PC-9 (cell line): ENCODE data around the gene RAB11A.

ENCODE experiments used
- EZH2 ChIP-seq: fragments of 200-600 bp; sonication (generic); IDR thresholded peaks from 2 replicates; pipeline ENCODE4 v1.8.0; 2017; ENCODE audit warnings: antibody characterized with exemption, low read depth
- TF ChIP-seq, protein P1 (sequence below): fragments of 200-600 bp; sonication (generic); conservative IDR thresholded peaks from 2 replicates; pipeline ENCODE4 v1.6.1; 2017; ENCODE audit warnings: mixed run types, antibody characterized with exemption, mild to moderate bottlenecking, moderate library complexity

DNA sequence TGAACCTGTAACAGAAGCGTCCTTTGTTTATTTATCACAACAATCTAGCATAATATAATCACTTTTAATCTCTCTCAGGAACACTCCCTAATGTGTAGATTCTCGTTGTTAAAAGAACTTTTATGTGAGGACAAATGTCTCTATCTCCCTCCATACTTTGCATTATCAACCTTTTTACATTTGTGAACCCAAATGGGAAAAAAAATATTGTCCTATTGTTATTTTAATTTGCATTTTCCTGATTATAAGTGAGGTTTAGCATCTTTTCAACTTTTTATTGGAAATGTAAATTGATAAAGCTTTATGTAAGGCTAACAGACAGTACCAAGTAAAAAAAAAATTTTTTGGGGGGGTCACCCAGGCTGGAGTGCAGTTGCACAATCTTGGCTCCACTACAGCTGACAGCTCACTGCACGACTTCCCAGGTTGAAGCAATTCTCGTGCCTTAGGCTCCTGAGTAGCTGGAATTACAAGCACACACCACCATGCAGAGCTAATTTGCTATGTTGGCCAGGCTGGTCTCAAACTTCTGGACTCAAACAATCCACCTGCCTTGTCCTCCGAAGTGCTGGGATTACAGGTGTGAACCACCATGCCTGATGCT lies 44.2 kb upstream of the RAB11A start:
- TF ChIP-seq EZH2, result no peak
- TF ChIP-seq, protein P1, sequence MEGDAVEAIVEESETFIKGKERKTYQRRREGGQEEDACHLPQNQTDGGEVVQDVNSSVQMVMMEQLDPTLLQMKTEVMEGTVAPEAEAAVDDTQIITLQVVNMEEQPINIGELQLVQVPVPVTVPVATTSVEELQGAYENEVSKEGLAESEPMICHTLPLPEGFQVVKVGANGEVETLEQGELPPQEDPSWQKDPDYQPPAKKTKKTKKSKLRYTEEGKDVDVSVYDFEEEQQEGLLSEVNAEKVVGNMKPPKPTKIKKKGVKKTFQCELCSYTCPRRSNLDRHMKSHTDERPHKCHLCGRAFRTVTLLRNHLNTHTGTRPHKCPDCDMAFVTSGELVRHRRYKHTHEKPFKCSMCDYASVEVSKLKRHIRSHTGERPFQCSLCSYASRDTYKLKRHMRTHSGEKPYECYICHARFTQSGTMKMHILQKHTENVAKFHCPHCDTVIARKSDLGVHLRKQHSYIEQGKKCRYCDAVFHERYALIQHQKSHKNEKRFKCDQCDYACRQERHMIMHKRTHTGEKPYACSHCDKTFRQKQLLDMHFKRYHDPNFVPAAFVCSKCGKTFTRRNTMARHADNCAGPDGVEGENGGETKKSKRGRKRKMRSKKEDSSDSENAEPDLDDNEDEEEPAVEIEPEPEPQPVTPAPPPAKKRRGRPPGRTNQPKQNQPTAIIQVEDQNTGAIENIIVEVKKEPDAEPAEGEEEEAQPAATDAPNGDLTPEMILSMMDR, result no peak
